Colonic mucosa (tissue), 4 donors: Measurements from ENCODE around the gene ODAD2. TPM values are rescaled to one million over a fixed set of nuclear protein-coding genes. Genes with fewer than 3 reads are reported as not detected.

Source experiments
- DNase-seq: peaks from one replicate; pipeline ENCODE4 v3.0.0-alpha.2; 2020
- H3K27ac ChIP-seq: fragments of 200-600 bp; one replicate; pipeline ENCODE4 v1.8.0; 2021
- H3K27me3 ChIP-seq: fragments of 200-600 bp; one replicate; pipeline ENCODE4 v1.8.0; 2021
- H3K36me3 ChIP-seq: fragments of 200-600 bp; one replicate; pipeline ENCODE4 v1.8.0; 2021
- H3K4me1 ChIP-seq: fragments of 200-600 bp; one replicate; pipeline ENCODE4 v1.8.0; 2021; ENCODE audit warnings: mild to moderate bottlenecking
- H3K4me3 ChIP-seq: fragments of 200-600 bp; one replicate; pipeline ENCODE4 v1.8.0; 2021
- H3K9ac ChIP-seq, 2 donors: one replicate each; pipeline ENCODE4 v1.7.0; 2013; ENCODE audit warnings: control low read depth in 2 of 2, low read depth in 2 of 2, low read length in 2 of 2
- H3K9me3 ChIP-seq: fragments of 200-600 bp; one replicate; pipeline ENCODE4 v1.8.0; 2021
- intact Hi-C: fragments of 100-400 bp; cut with DNase I; formaldehyde crosslinking; loops from one replicate; pipeline ENCODE4 v1.14.1; 2022
- total RNA-seq, 2 donors: library from RNA; stranded (reverse); fragmentation: NEBNext Ultra II Directional in 1 of 2; extraction: Animal tissue kit (Norgen Biotek cat#: 25700) in 1 of 2; gene quantifications; one replicate each; pipeline ENCODE4 v1.2.1, GENCODE V29; 2021
- TF ChIP-seq, protein P1 (sequence below): fragments of 200-600 bp; IDR thresholded peaks from one replicate; pipeline ENCODE4 v1.8.0; 2022; ENCODE audit warnings: antibody characterized with exemption, mild to moderate bottlenecking
- donor health status: healthy.
- donor health status: DM: no; HTN: no; CAD: no.
- donor health status: DM: no; HTN: no; CAD: no.

Gene ODAD2
- total RNA-seq, 2 donors from 2014 or later, result 0.61 TPM; not detected in 1

DNA sequence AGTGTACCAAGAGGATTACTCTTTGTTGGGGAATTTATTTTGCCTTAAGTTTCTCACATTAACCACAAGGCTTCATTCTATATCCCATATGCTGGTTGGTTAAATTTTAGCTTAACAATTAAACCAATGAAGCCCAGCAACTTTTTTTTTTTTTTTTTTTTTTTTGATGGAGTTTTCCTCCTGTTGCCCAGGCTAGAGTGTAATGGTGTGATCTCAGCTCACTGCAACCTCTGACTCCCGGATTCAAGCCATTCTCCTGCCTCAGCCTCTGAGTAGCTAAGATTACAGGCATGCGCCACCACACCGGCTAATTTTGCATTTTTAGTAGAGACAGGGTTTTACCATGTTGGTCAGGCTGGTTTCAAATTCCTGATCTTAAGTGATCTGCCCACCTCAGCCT is 178.2 kb downstream of the ODAD2 start:
- no peaks in the 10 kb centered on the region for H3K36me3 ChIP-seq
- H3K9ac ChIP-seq, result no peak overlapping the region
- no peak overlapping the region for H3K4me3 ChIP-seq
- no peak for DNase-seq
- TF ChIP-seq, protein P1, sequence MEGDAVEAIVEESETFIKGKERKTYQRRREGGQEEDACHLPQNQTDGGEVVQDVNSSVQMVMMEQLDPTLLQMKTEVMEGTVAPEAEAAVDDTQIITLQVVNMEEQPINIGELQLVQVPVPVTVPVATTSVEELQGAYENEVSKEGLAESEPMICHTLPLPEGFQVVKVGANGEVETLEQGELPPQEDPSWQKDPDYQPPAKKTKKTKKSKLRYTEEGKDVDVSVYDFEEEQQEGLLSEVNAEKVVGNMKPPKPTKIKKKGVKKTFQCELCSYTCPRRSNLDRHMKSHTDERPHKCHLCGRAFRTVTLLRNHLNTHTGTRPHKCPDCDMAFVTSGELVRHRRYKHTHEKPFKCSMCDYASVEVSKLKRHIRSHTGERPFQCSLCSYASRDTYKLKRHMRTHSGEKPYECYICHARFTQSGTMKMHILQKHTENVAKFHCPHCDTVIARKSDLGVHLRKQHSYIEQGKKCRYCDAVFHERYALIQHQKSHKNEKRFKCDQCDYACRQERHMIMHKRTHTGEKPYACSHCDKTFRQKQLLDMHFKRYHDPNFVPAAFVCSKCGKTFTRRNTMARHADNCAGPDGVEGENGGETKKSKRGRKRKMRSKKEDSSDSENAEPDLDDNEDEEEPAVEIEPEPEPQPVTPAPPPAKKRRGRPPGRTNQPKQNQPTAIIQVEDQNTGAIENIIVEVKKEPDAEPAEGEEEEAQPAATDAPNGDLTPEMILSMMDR, result no peak
- H3K9me3 ChIP-seq, result no peaks in the 10 kb centered on the region
- intact Hi-C loops, result no loop called here
- no peaks in the 10 kb centered on the region for H3K4me1 ChIP-seq
- no peak overlapping the region for H3K27ac ChIP-seq
- no peaks in the 10 kb centered on the region for H3K27me3 ChIP-seq

DNA sequence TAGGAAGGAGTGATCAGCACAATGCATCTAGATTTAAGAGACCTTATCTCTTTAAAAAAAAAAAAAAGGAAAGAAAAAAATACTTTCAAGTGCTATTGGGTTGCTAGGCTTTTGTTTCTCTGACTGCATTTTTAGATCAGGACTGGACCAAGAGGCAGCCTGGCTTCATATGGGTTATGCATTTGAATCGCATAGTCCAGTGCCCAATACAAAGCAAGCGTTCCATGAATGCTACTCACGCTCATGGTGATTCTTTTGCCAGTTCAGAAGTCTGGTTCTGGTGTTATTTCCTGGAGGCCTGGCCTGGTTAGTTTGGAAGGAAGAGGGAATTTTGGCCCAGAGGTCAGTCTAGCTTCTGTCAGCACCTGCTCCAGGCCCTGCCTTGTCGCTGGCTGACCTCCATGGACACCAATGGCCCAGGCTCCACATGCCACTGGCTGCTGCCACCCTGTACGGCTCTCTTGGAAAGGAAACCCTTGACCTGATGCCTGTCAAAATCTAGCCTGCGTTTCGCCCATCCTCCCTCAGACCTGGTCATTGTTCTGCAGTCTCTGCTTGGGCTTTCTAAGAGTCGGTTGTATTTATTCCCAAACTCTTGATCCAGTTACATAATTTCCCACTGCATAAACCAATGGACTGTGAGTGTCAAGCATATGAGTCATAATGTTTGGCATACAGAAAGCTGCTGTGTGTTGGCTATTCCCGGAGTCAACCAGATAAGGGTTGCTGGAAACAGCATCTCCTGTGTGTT is 178.9 kb downstream of the ODAD2 start:
- H3K36me3 ChIP-seq, result no peaks in the 10 kb centered on the region
- H3K27ac ChIP-seq, result no peak overlapping the region
- DNase-seq, result no peak
- H3K4me3 ChIP-seq, result no peak overlapping the region
- no peaks in the 10 kb centered on the region for H3K4me1 ChIP-seq
- intact Hi-C loops, result no loop called here
- H3K9me3 ChIP-seq, result no peaks in the 10 kb centered on the region
- TF ChIP-seq, protein P1, result no peak
- H3K9ac ChIP-seq, result no peak overlapping the region
- no peaks in the 10 kb centered on the region for H3K27me3 ChIP-seq

DNA sequence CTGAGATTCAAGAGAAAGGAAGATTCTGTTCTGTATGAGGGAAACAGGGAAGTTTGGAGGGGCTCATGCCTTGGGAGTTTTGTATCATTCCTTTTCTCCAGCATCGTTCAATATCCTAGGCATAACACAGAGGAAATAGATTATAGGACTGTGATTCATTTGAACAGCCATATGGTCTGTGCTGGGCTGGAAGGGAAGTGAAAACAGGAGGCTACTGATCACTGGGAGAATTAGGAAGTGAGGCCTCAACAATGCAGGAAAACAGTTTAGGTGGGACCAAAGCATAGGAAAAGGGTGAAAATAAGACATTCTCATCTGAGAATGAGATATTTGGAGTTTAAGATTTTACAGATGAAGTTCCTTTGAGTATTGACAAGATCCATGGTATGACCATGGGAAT is 182.6 kb downstream of the ODAD2 start:
- H3K27me3 ChIP-seq, result no peaks in the 10 kb centered on the region
- H3K4me3 ChIP-seq, result no peak overlapping the region
- H3K9ac ChIP-seq, result no peak overlapping the region
- no peaks in the 10 kb centered on the region for H3K4me1 ChIP-seq
- DNase-seq, result no peak
- intact Hi-C loops, result no loop called here
- no peaks in the 10 kb centered on the region for H3K36me3 ChIP-seq
- no peak overlapping the region for H3K27ac ChIP-seq
- H3K9me3 ChIP-seq, result no peaks in the 10 kb centered on the region
- TF ChIP-seq, protein P1, result no peak

DNA sequence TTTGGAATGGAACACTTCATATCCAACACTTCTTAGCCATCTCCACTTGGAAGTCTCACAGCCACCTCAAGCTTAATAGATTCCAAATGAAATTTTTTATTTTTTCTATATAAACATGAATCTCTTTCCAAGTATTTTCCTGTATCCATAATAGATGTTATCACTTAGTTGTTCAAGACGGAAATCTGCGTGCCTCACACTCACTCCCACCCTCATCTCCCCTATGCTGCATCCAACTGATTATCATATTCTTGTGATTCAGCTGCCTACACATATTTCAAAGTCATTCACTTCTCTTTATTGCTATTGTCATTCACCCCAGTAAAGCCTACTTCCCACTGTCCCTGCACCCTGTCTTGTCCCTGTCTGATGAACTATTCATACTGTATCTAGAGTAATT is 183.0 kb downstream of the ODAD2 start:
- no peak overlapping the region for H3K4me3 ChIP-seq
- no peak overlapping the region for H3K27ac ChIP-seq
- no peak for DNase-seq
- no peaks in the 10 kb centered on the region for H3K4me1 ChIP-seq
- TF ChIP-seq, protein P1, result no peak
- H3K36me3 ChIP-seq, result no peaks in the 10 kb centered on the region
- H3K9me3 ChIP-seq, result no peaks in the 10 kb centered on the region
- intact Hi-C loops, result no loop called here
- H3K27me3 ChIP-seq, result no peaks in the 10 kb centered on the region
- H3K9ac ChIP-seq, result no peak overlapping the region

DNA sequence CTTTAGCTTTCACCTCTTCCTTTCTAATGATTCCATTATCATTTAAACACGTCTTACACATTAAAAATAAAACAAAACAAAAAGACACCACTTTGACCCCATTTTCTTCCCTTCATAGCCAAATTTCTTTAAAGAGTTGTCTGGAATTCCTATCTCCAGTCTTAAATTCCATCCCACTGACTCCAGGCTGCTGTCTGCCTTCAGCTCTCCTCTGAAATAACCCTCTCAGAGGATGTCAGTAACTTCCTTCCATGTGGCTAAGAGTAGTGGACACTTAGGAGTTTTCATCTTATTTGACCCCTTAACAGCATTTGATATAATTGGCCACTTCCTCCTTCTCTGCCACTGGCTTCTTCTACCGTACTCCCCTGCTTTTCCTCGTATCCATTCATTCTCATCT is 183.6 kb downstream of the ODAD2 start:
- intact Hi-C loops, result no loop called here
- H3K9ac ChIP-seq, result no peak overlapping the region
- no peak overlapping the region for H3K4me3 ChIP-seq
- no peaks in the 10 kb centered on the region for H3K36me3 ChIP-seq
- no peaks in the 10 kb centered on the region for H3K4me1 ChIP-seq
- H3K27me3 ChIP-seq, result no peaks in the 10 kb centered on the region
- no peak overlapping the region for H3K27ac ChIP-seq
- DNase-seq, result no peak
- TF ChIP-seq, protein P1, result no peak
- no peaks in the 10 kb centered on the region for H3K9me3 ChIP-seq
